PFSK-1 (cell line): Measurements from ENCODE around the gene MPC1.

Experiments used
- FOXP2 ChIP-seq: optimal IDR thresholded peaks from 2 replicates; pipeline ENCODE3; 2011; ENCODE audit warnings: borderline replicate concordance, control low read depth, inconsistent platforms; ENCODE audit not compliant: insufficient read depth; ENCODE audit errors: extremely low read length, extremely low read depth
- POLR2AphosphoS5 ChIP-seq: IDR thresholded peaks from 2 replicates; pipeline ENCODE4 v1.6.1; 2012; ENCODE audit warnings: low read depth, mild to moderate bottlenecking, control low read depth, low read length, moderate library complexity
- SIN3A ChIP-seq: IDR thresholded peaks from 2 replicates; pipeline ENCODE4 v1.6.1; 2012; ENCODE audit warnings: mild to moderate bottlenecking, low read length, moderate library complexity, borderline replicate concordance; ENCODE audit not compliant: insufficient read depth
- TAF1 ChIP-seq: IDR thresholded peaks from 2 replicates; pipeline ENCODE4 v1.6.1; 2012; ENCODE audit warnings: low read length, control low read depth, borderline replicate concordance; ENCODE audit not compliant: insufficient read depth
- TF ChIP-seq, protein P1 (sequence below), 2 experiments: IDR thresholded peaks; 2 replicates each; pipeline versions ENCODE4 v1.6.1 to v1.8.0; 2011 to 2012; ENCODE audit warnings: low read depth in 2 of 2, low read length in 2 of 2, control low read depth in 1 of 2, inconsistent platforms in 1 of 2, mild to moderate bottlenecking in 1 of 2, moderate library complexity in 1 of 2; ENCODE audit not compliant: insufficient read depth in 1 of 2

Gene MPC1

DNA sequence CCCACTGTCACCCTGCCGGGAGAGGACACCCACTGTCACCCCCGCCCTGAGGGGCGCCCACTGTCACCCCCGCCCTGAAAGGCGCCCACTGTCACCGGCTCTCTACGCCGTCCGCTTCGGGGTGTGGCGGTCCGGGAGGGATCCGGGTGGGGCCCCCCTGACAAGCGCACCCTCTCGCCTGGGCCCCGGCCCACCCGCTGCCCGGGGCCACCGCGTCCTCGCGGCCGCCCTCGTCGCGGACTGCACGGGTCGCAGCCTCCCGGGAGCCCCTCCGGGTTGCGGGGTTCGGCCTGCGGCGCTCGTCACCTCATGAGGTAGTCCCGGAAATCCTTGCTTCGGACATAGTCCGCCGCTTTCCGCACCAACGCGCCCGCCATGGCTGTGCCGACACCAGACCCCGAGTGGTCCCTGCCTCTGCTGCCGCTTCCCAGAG, 224 bp downstream of the MPC1 start:
- no peak for TF ChIP-seq TAF1
- TF ChIP-seq, protein P1, sequence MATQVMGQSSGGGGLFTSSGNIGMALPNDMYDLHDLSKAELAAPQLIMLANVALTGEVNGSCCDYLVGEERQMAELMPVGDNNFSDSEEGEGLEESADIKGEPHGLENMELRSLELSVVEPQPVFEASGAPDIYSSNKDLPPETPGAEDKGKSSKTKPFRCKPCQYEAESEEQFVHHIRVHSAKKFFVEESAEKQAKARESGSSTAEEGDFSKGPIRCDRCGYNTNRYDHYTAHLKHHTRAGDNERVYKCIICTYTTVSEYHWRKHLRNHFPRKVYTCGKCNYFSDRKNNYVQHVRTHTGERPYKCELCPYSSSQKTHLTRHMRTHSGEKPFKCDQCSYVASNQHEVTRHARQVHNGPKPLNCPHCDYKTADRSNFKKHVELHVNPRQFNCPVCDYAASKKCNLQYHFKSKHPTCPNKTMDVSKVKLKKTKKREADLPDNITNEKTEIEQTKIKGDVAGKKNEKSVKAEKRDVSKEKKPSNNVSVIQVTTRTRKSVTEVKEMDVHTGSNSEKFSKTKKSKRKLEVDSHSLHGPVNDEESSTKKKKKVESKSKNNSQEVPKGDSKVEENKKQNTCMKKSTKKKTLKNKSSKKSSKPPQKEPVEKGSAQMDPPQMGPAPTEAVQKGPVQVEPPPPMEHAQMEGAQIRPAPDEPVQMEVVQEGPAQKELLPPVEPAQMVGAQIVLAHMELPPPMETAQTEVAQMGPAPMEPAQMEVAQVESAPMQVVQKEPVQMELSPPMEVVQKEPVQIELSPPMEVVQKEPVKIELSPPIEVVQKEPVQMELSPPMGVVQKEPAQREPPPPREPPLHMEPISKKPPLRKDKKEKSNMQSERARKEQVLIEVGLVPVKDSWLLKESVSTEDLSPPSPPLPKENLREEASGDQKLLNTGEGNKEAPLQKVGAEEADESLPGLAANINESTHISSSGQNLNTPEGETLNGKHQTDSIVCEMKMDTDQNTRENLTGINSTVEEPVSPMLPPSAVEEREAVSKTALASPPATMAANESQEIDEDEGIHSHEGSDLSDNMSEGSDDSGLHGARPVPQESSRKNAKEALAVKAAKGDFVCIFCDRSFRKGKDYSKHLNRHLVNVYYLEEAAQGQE (IDR thresholded peaks at IDR 0.05; ENCODE audit: insufficient read depth in 1 of 2, low read depth in 2 of 2, low read length in 2 of 2): no peak
- TF ChIP-seq FOXP2: no peak
- TF ChIP-seq POLR2AphosphoS5: no peak; the same call in 1 of the 2 replicates
- no peak for TF ChIP-seq SIN3A

DNA sequence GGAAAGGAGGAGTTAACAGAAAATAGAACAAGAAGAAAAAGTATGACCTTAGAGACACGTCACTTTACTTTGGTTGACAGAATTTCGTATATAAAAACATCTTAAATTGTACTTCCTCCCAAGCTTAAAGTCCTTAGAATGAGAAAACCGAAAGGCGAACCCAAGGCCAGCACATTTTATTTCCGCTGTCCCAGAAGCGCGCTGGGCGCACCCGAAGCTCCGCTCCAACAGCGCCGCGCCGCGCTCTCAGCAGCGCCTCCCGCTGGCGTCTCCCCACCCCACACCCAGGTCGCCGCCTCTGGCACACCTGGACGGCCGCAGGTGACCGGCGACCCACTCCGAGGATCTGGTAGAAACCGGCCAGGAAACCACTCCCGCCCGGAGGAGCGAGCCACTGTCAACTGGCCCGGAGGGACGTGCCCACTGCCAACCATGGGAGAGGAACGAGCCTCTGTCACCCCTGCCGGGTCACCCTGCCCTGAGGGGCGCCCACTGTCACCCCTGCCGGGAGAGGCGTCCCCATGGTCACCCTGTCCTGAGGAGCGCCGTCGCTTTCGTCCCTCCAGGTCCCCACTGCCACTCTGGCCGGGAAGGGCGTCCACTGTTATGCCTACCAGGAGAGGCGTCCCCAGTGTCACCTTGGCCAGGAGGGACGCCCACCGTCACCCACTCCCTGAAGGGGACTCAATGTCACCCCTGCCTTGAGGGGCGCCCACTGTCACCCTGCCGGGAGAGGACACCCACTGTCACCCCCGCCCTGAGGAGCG, 824 bp downstream of the MPC1 start:
- TF ChIP-seq POLR2AphosphoS5: no peak
- TF ChIP-seq SIN3A: peak; percentile 88; the same call in 1 of the 2 replicates
- TF ChIP-seq, protein P1 (IDR thresholded peaks at IDR 0.05; ENCODE audit: insufficient read depth in 1 of 2, low read depth in 2 of 2, low read length in 2 of 2): no peak
- TF ChIP-seq TAF1: no peak
- TF ChIP-seq FOXP2: peak; percentile 83

DNA sequence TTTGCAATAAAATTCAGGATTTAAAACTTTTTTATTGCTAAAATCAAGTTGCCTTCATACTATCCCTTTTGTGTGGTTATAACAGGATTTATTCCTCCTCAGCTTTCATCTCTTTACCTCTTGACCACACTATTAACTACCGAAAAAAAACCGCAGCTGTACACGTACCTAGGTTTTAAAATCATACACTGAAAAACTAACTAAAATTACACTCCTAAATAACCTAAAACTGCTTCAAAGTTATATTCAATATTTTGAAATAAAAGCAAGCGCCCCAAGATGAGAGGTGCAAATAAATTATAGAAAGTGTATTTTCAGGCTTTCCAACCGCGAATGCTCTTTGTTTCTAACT, 1.4 kb downstream of the MPC1 start:
- no peak for TF ChIP-seq POLR2AphosphoS5
- no peak for TF ChIP-seq TAF1
- TF ChIP-seq, protein P1 (IDR thresholded peaks at IDR 0.05; ENCODE audit: insufficient read depth in 1 of 2, low read depth in 2 of 2, low read length in 2 of 2): no peak
- TF ChIP-seq SIN3A: no peak
- TF ChIP-seq FOXP2: no peak

DNA sequence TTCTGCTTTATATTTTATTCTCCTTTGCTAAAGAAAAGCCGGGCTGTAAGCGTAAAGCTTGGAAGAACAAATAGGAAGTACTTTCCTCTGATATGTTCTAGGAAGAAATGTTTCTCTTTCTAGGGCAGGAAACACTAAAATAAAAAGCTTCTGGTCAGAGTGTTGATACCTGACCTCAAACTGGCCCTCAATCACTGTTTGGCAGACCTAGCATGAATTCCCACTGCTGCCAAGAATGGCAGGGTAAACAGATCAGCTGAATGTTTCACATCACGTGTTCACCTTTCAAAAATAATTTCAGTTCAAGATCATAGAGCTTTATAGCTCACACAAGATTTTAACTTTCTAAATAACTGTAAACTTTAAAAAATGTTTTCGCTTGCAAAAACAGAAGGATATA, 2.9 kb downstream of the MPC1 start:
- TF ChIP-seq POLR2AphosphoS5: no peak
- TF ChIP-seq, protein P1 (IDR thresholded peaks at IDR 0.05; ENCODE audit: insufficient read depth in 1 of 2, low read depth in 2 of 2, low read length in 2 of 2): no peak
- no peak for TF ChIP-seq TAF1
- no peak for TF ChIP-seq SIN3A
- no peak for TF ChIP-seq FOXP2

DNA sequence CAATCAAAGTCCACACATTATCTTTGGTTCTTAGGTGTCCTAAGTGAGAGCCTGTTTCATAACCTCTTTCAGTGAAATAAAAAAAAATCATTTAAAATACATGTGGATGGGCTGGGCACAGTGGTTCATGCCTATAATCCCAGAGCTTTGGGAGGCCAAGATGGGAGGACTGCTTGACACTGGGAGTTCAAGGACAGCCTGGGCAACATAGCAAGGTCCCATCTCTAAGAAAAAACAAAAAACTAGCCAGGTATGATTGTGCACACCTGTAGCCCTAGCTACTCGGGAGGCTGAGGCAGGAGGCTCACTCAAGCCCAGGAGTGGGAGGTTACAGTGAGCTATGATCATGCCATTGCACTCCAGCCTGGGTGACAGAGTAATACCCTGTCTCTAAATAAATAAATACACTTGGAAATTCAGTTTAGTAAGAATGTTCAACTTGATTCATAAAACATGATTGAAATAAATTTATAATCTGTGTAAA, 3.6 kb downstream of the MPC1 start:
- TF ChIP-seq SIN3A (no peak), FOXP2 (no peak), POLR2AphosphoS5 (no peak), TAF1 (no peak)
- TF ChIP-seq, protein P1 (IDR thresholded peaks at IDR 0.05; ENCODE audit: insufficient read depth in 1 of 2, low read depth in 2 of 2, low read length in 2 of 2): no peak
